Tibial nerve (tissue), 4 donors: ENCODE results near the gene MID1IP1. TPM values are rescaled to one million over a fixed set of nuclear protein-coding genes. Genes with fewer than 3 reads are reported as not detected.

Source experiments
- DNase-seq, 2 donors: peaks; one replicate each; pipeline ENCODE4 v3.0.0-alpha.2; 2019; ENCODE audit warnings: low spot score in 2 of 2
- H3K27ac ChIP-seq, 4 donors: fragments of 200-600 bp; sonication (generic) in 3 of 4; one replicate each; pipeline ENCODE4 v1.5.1; 2017 to 2019; ENCODE audit warnings: mild to moderate bottlenecking in 1 of 4
- H3K27me3 ChIP-seq, 2 donors: fragments of 200-600 bp; sonication (generic) in 1 of 2; one replicate each; pipeline versions ENCODE4 v1.5.1 to v1.6.0; 2017 to 2019
- H3K36me3 ChIP-seq, 3 donors: fragments of 200-600 bp; sonication (generic); one replicate each; pipeline ENCODE4 v1.5.1; 2018 to 2019
- H3K4me1 ChIP-seq, 4 donors: fragments of 200-600 bp; sonication (generic) in 3 of 4; one replicate each; pipeline ENCODE4 v1.5.1; 2017 to 2019
- H3K4me3 ChIP-seq, 4 donors: fragments of 200-600 bp; sonication (generic) in 3 of 4; one replicate each; pipeline ENCODE4 v1.5.1; 2017 to 2019; ENCODE audit warnings: mild to moderate bottlenecking in 1 of 4, moderate library complexity in 1 of 4
- H3K9me3 ChIP-seq, 4 donors: fragments of 200-600 bp; sonication (generic) in 3 of 4; one replicate each; pipeline ENCODE4 v1.5.1; 2017 to 2019
- EP300 ChIP-seq, 2 donors: sonication (generic); formaldehyde crosslinking; IDR thresholded peaks; one replicate each; pipeline ENCODE4 v1.6.1; 2017; ENCODE audit warnings: antibody characterized with exemption in 2 of 2, mild to moderate bottlenecking in 1 of 2
- POLR2A ChIP-seq, 2 donors: fragments of 450-650 bp; IDR thresholded peaks; one replicate each; pipeline ENCODE4 v1.6.1; 2017; ENCODE audit warnings: antibody characterized with exemption in 2 of 2, mild to moderate bottlenecking in 2 of 2, moderate library complexity in 2 of 2
- WGBS, 2 donors: methylation state at CpG; one replicate each; pipeline ENCODE4 v1.1.5; 2018; 5-methylcytosine and 5-hydroxymethylcytosine counted together
- total RNA-seq, 4 donors: library from RNA; depleted of rRNA; stranded (reverse); fragments of >200 nt; gene quantifications; one replicate each; pipeline ENCODE4 v1.1.0, GENCODE V29; 2016
- TF ChIP-seq, protein P1 (sequence below), 5 experiments: fragments of 200-600 bp in 3 of 5; fragments of 450-650 bp in 2 of 5; sonication (generic) in 3 of 5; IDR thresholded peaks; one replicate each; pipeline ENCODE4 v1.5.1; 2016 to 2019; ENCODE audit warnings: antibody characterized with exemption in 5 of 5, mild to moderate bottlenecking in 3 of 5, moderate library complexity in 2 of 5

The MID1IP1 gene
- total RNA-seq, 4 donors from 2014 or later, result 67.5 to 153 (median 97.1) TPM

- Histone ChIP-seq H3K36me3 (no peaks in the 10 kb centered on the region), H3K4me3 (no peak overlapping the region), H3K27me3 (no peaks in the 10 kb centered on the region), H3K27ac (peak overlapping the region in 2 of 4 donors; percentile 7 to 37), H3K9me3 (no peaks in the 10 kb centered on the region), H3K4me1 (peaks cover 0 to 36% (median 0%) of the 10 kb centered on the region in 4 donors)
- no peak for TF ChIP-seq EP300 (IDR thresholded peaks at IDR 0.05)
- TF ChIP-seq, protein P1, sequence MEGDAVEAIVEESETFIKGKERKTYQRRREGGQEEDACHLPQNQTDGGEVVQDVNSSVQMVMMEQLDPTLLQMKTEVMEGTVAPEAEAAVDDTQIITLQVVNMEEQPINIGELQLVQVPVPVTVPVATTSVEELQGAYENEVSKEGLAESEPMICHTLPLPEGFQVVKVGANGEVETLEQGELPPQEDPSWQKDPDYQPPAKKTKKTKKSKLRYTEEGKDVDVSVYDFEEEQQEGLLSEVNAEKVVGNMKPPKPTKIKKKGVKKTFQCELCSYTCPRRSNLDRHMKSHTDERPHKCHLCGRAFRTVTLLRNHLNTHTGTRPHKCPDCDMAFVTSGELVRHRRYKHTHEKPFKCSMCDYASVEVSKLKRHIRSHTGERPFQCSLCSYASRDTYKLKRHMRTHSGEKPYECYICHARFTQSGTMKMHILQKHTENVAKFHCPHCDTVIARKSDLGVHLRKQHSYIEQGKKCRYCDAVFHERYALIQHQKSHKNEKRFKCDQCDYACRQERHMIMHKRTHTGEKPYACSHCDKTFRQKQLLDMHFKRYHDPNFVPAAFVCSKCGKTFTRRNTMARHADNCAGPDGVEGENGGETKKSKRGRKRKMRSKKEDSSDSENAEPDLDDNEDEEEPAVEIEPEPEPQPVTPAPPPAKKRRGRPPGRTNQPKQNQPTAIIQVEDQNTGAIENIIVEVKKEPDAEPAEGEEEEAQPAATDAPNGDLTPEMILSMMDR (IDR thresholded peaks at IDR 0.05), result no peak
- TF ChIP-seq POLR2A (IDR thresholded peaks at IDR 0.05), result no peak
- no peak for DNase-seq
- WGBS, 2 donors, result 54 to 58% methylated on average over 3 of the region's 3 CpGs
These were observed 10.4 kb downstream of the MID1IP1 start for GRCh38 chrX:38811515-38812243.

DNA sequence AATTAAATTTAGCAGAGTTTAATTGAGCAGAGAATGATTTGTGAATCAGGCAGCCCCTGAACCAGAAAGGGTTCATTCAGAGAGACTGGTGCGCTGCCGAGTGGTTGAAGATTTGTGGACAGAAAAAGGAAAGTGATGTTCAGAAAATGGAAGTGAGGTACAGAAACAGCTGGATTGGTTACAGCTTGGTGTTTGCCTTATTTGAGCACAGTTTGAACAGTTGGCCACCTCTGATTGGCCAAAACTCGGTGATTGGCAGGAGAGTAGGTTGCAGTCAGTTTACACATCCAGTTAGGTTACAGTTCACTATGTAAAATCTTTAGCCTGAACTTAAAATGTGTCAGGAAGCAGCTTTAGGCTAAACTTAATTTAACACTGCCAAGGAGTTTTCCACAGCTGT, 14.9 kb downstream of the MID1IP1 start:
- Histone ChIP-seq H3K27me3 (no peaks in the 10 kb centered on the region), H3K9me3 (no peaks in the 10 kb centered on the region), H3K4me1 (peaks cover 0 to 19% (median 0%) of the 10 kb centered on the region in 4 donors), H3K4me3 (no peak overlapping the region), H3K36me3 (no peaks in the 10 kb centered on the region), H3K27ac (peak overlapping the region in 2 of 4 donors; percentile 33 to 58)
- TF ChIP-seq POLR2A (IDR thresholded peaks at IDR 0.05) (no peak), EP300 (IDR thresholded peaks at IDR 0.05) (no peak)
- TF ChIP-seq, protein P1 (IDR thresholded peaks at IDR 0.05), result no peak
- DNase-seq, result no peak
- WGBS, 2 donors, result 69 to 70% methylated on average over 3 of the region's 3 CpGs

- no peaks in the 10 kb centered on the region for H3K27me3 ChIP-seq
- TF ChIP-seq EP300 (IDR thresholded peaks at IDR 0.05), result peak in 1 of 2 donors; percentile 51
- TF ChIP-seq, protein P1 (IDR thresholded peaks at IDR 0.05), result no peak
- DNase-seq, result no peak
- H3K9me3 ChIP-seq, result no peaks in the 10 kb centered on the region
- H3K36me3 ChIP-seq, result no peaks in the 10 kb centered on the region
- no peak overlapping the region for H3K4me3 ChIP-seq
- 13 to 23% methylated on average over 2 of the region's 2 CpGs for WGBS, 2 donors
- peak overlapping the region in 3 of 4 donors; percentile 56 to 68 (median 58) for H3K27ac ChIP-seq
- peaks cover 0 to 19% (median 0%) of the 10 kb centered on the region in 4 donors for H3K4me1 ChIP-seq
These were observed 15.9 kb downstream of the MID1IP1 start for GRCh38 chrX:38817004-38817703.

GRCh38 chrX:38819163-38819562, 17.9 kb downstream of the MID1IP1 start:
- Histone ChIP-seq H3K4me1 (peaks cover 0 to 19% (median 0%) of the 10 kb centered on the region in 4 donors), H3K4me3 (no peak overlapping the region), H3K27ac (no peak overlapping the region), H3K36me3 (no peaks in the 10 kb centered on the region), H3K9me3 (no peaks in the 10 kb centered on the region), H3K27me3 (no peaks in the 10 kb centered on the region)
- no peak for DNase-seq
- 90 to 94% methylated on average over 1 of the region's 1 CpG for WGBS, 2 donors
- no peak for TF ChIP-seq EP300 (IDR thresholded peaks at IDR 0.05)
- TF ChIP-seq, protein P1 (IDR thresholded peaks at IDR 0.05), result no peak
- no peak for TF ChIP-seq POLR2A (IDR thresholded peaks at IDR 0.05)

DNA sequence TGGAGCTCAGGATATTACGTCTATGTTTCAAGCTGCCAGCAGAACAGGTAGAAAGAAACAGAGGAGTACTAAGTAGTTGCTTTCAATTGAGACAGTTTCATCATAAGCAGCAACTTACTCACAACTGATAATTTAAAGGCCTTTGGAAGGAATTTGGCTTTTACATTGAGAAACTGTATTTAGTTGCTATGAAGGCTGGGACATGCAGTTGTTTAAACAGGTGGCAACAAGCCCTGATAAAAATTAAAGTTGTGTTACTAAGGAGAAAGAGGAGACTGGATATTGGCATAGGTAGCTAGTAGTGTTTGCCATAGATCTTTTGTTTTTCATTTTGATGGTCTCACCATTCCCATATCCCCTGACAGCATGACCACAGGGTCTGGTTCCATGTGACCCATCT, 18.4 kb downstream of the MID1IP1 start:
- Histone ChIP-seq H3K27me3 (no peaks in the 10 kb centered on the region), H3K4me3 (no peak overlapping the region), H3K4me1 (peaks cover 0 to 19% (median 0%) of the 10 kb centered on the region in 4 donors), H3K27ac (no peak overlapping the region), H3K36me3 (no peaks in the 10 kb centered on the region), H3K9me3 (no peaks in the 10 kb centered on the region)
- TF ChIP-seq, protein P1 (IDR thresholded peaks at IDR 0.05), result no peak
- TF ChIP-seq EP300 (IDR thresholded peaks at IDR 0.05), result no peak
- DNase-seq, result no peak
- 77 to 92% methylated on average over 1 of the region's 1 CpG for WGBS, 2 donors
